Measurements from ENCODE around the gene TMEM170A.
"Not testable (repeated sequence)": the region's sequence is repeated elsewhere in the genome, so short reads cannot be mapped to it uniquely, and the experiment has no call there.

The TMEM170A gene

DNA sequence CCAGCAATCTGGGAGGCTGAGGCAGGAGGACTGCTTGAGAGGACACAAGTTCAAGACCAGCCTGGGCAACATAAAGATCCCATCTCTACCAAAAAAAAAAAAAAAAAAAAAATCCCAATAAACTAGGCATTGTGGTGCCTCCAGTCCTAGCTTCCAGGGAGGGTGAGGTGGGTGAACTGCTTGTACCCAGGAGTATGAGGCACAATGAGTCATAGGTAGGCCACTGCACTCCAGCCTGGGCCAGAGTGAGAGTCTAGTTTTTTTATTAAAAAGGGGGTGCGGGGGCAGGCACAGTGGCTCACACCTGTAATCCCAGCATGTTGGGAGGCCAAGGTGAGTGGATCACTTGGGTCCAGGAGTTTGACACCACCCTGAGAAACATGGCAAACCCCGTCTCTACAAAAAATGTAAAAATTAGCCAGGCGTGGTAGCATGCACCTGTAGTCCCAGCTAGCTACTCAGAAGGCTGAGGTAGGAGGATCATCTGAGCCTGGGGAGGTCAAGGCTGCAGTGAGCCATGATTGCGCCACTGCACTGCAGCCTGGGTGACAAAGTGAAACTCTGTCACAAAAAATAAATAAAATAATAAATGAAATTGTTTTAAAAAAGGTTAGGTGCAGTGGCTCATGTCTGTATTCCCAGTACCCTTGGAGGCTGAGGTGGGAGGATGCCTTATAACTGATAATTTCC is 38.6 kb upstream of the TMEM170A start:
- POLR2A ChIA-PET = interaction anchor here (1.4 kb wide), 1 partner anchor 8 kb away, joined by 4 read pairs; the partner anchor contains the start of gene CHST6
- no peak for TF ChIP-seq L3MBTL2 (conservative IDR thresholded peaks at IDR 0.05)
- no peak for TF ChIP-seq BHLHE40 (IDR thresholded peaks at IDR 0.05; ENCODE audit: borderline replicate concordance)
- no peak for TF ChIP-seq ARNT (IDR thresholded peaks at IDR 0.05)
- TF ChIP-seq PKNOX1 (IDR thresholded peaks at IDR 0.05) = no peak
- TF ChIP-seq SP1 (IDR thresholded peaks at IDR 0.05) = no peak
- TF ChIP-seq NFRKB (IDR thresholded peaks at IDR 0.05) = no peak
- no peak for TF ChIP-seq FOXM1 (IDR thresholded peaks at IDR 0.05; ENCODE audit: borderline replicate concordance)
- no peak for TF ChIP-seq SUZ12 (IDR thresholded peaks at IDR 0.05)
- no peak for TF ChIP-seq FOXA1 (IDR thresholded peaks at IDR 0.05)
- no peak for TF ChIP-seq CTBP1 (IDR thresholded peaks at IDR 0.05; ENCODE audit: borderline replicate concordance)
- no peak for TF ChIP-seq LEF1 (IDR thresholded peaks at IDR 0.05; ENCODE audit: borderline replicate concordance)
- TF ChIP-seq TARDBP (IDR thresholded peaks at IDR 0.05) = no peak
- no peak for TF ChIP-seq ZNF384 (IDR thresholded peaks at IDR 0.05)
- no peak for TF ChIP-seq FOXK2 (IDR thresholded peaks at IDR 0.05)
- TF ChIP-seq ELF4 (IDR thresholded peaks at IDR 0.05) = no peak
- TF ChIP-seq HDGF (IDR thresholded peaks at IDR 0.05; ENCODE audit: borderline replicate concordance) = no peak
- DNase-seq (ENCODE audit: extremely low spot score) = no peak
- CTCF ChIA-PET = no interaction called here

DNA sequence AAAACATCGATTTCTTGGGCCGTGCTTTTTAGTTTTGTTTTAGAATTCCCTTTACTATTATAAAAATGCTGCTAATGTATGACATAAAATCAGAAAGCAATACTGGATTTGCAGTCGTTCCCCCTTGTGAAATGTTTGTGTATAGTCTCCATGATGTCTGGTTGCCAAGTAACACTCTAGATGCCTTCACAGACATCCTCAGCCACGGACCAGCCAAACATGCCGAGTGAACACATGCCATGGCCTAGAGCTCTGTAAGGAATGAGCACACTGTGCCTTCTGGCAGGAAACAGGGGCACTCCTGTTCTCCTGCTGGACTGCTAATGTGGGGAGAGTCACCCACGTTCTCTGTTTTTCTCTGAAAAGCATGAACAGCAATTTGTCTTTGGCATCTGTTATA is 37.3 kb upstream of the TMEM170A start:
- CTCF ChIA-PET; POLR2A ChIA-PET; DNase-seq (ENCODE audit: extremely low spot score): not testable (repeated sequence)

- ChIA-PET POLR2A (no interaction called here), CTCF (no interaction called here)
- no peak for TF ChIP-seq FOXA1 (IDR thresholded peaks at IDR 0.05)
- DNase-seq (ENCODE audit: extremely low spot score) = no peak
Measured at GRCh38 chr16:75501359-75501758, 36.9 kb upstream of the TMEM170A start.

GRCh38 chr16:75498605-75499322 is 34.3 kb upstream of the TMEM170A start:
- DNase-seq (ENCODE audit: extremely low spot score) = not testable (repeated sequence)
- POLR2A ChIA-PET = interaction anchor here (1.1 kb wide), 1 partner anchor 18 kb away, joined by 3 read pairs; no protein-coding TSS in a partner anchor
- CTCF ChIA-PET = interaction anchor here (0.6 to 4.1 kb wide), 2 partner anchors 18 to 74 kb away, joined by 3 to 16 read pairs; no protein-coding TSS in a partner anchor

DNA sequence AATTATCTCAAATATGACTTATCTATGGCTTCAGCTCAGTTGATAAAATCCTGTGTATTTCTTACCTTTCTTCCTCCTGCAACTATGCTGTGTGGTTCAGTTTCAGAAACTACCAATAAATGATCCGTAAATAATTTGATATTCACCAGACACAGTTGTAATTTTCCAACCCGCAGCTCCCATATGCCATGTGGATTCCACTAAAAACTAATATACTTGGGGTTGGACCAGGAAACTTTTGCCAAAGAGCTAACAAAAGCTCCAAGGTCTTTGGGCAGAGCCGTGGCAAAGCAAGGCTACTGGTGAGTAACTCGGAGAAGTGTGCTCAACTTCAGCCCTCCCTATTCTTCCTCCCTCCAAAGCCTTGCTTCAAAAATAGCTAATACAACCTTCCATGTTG is 33.1 kb upstream of the TMEM170A start:
- no peak for DNase-seq (ENCODE audit: extremely low spot score)
- TF ChIP-seq PKNOX1 (IDR thresholded peaks at IDR 0.05) (no peak), FOXM1 (IDR thresholded peaks at IDR 0.05; ENCODE audit: borderline replicate concordance) (no peak), TARDBP (IDR thresholded peaks at IDR 0.05) (no peak), HDGF (IDR thresholded peaks at IDR 0.05; ENCODE audit: borderline replicate concordance) (no peak), SUZ12 (IDR thresholded peaks at IDR 0.05) (no peak), LEF1 (IDR thresholded peaks at IDR 0.05; ENCODE audit: borderline replicate concordance) (no peak), ZNF384 (IDR thresholded peaks at IDR 0.05) (no peak), CTBP1 (IDR thresholded peaks at IDR 0.05; ENCODE audit: borderline replicate concordance) (no peak), ELF4 (IDR thresholded peaks at IDR 0.05) (no peak), L3MBTL2 (conservative IDR thresholded peaks at IDR 0.05) (no peak)
- ChIA-PET POLR2A (interaction anchor here (0.8 to 1.1 kb wide), 2 partner anchors 19 to 125 kb away, joined by 3 read pairs; no protein-coding TSS in a partner anchor), CTCF (interaction anchor here (1.1 to 4.1 kb wide), 2 partner anchors 19 to 150 kb away, joined by 3 to 16 read pairs; partner anchors contain the start of gene TERF2IP)

DNA sequence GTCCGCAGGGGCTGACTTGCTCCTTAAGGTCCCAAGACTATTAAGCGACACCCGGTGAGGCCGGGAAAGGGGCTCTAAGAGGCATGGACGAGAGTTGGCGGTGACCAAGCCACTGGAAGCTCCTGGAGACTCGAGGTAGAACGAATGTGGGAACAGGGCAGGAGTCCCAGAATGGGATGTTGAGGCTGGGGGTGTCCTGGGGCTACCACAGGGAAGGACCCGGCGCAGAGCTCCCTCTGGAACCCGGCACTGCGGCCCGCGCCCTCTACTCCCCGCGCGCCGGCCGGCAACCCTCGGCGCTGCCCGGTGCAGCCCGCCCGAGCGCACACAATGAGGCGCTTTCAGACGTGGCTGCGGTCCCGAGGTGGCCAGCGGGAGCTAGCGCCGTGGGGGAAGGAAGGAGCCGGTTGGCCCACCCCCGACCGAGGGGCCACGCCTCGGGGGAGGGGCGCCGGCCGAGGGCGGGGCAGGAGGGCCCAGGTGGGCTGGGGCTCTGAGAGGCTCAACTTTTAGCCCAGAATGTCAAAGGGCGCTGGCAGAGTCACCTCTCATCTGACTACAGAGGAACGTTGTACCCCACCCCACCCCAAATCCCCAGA is 30.7 kb upstream of the TMEM170A start, which contains the start of gene CHST6:
CHST6 (minus strand) TSS at position 366 of the 599 bp plus-strand sequence. CDS start 15,613 bp downstream, outside the sequence.
- DNase-seq (ENCODE audit: extremely low spot score) = peak; percentile 57
- TF ChIP-seq CTBP1 (IDR thresholded peaks at IDR 0.05; ENCODE audit: borderline replicate concordance) (no peak), FOXK2 (IDR thresholded peaks at IDR 0.05) (no peak), BHLHE40 (IDR thresholded peaks at IDR 0.05; ENCODE audit: borderline replicate concordance) (no peak), PKNOX1 (IDR thresholded peaks at IDR 0.05) (no peak), NFRKB (IDR thresholded peaks at IDR 0.05) (no peak), LEF1 (IDR thresholded peaks at IDR 0.05; ENCODE audit: borderline replicate concordance) (no peak), L3MBTL2 (conservative IDR thresholded peaks at IDR 0.05) (no peak), ZNF384 (IDR thresholded peaks at IDR 0.05) (no peak), SUZ12 (IDR thresholded peaks at IDR 0.05) (no peak), FOXA1 (IDR thresholded peaks at IDR 0.05) (no peak), TARDBP (IDR thresholded peaks at IDR 0.05) (no peak)
- ChIA-PET CTCF (interaction anchor here (4.1 kb wide), 1 partner anchor 22 kb away, joined by 16 read pairs; no protein-coding TSS in a partner anchor), POLR2A (interaction anchor here (0.6 to 1.7 kb wide), 7 partner anchors 9 to 153 kb away, joined by 3 to 11 read pairs (median 4); partner anchors contain the start of genes CFDP1, KARS1 and TERF2IP)

Measured in HEK293T (cell line).